ENCODE data around the gene ZFAND4. TPM values are rescaled to one million over a fixed set of nuclear protein-coding genes. Genes with fewer than 3 reads are reported as not detected.

Gene ZFAND4
- total and polyA plus RNA-seq, 2 donors (not counting 3 experiments of a cell fraction or from before 2014, with no cell fraction given), result 1.5 to 7.8 TPM

DNA sequence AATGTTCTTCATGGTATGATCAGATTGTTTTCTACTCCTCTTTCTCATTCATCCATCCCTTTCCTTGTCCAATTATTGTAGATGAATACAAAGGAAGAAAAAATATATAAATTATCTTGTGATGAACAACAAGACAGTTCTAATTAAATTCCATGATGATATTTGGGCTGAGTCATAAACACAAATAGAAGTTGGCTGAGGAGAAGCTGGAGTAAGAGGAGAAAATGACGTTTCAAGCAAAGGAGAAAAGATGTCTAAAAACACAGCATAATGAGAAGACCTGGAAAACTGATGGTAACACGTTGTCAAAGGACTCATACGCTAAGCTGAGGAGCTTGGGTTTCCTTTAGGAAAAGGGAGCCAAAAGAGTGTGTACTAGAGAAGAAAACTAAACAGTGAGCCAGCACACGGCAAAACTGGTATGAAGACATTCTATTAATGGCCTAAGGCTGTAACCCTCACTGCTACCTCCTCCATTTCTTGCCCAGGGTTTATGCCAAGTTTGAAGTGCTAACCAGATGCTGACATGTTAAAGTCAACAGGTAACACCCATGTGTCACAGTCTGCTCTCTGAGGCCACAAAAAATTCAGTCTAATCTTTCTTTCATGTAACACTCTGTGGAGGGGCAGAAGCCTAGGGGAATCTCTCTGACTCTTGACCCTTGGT is 26.1 kb downstream of the ZFAND4 start:
- H3K79me2 ChIP-seq (ENCODE audit: control insufficient read depth, insufficient read depth, low read length), result no peaks in the 10 kb centered on the region
- H3K4me1 ChIP-seq (ENCODE audit: control insufficient read depth, extremely low read depth, insufficient read depth, low read length), result no peaks in the 10 kb centered on the region
- DNase-seq (ENCODE audit: low read depth, low spot score) (no peak), FAIRE-seq (no peak)
- no peaks in the 10 kb centered on the region for H3K9me3 ChIP-seq (replicated peaks; ENCODE audit: control insufficient read depth, insufficient read depth, low read length)
- no TSS peak for BruUV-seq (replicated peaks)
- ChIA-PET POLR2A (no interaction called here), CTCF (interaction anchor here (0.7 kb wide), 1 partner anchor 27 kb away, joined by 3 read pairs; no protein-coding TSS in a partner anchor)
- H3K4me2 ChIP-seq (ENCODE audit: insufficient read depth, low read length), result no peak overlapping the region
- no peak overlapping the region for H3K9ac ChIP-seq (replicated peaks; ENCODE audit: extremely low read depth, insufficient read depth, low read length)
- dilution Hi-C loops (cut with MboI; ENCODE audit: extremely low pct_ligation_motif_present, low sequenced_read_pairs) (no loop called here), intact Hi-C loops (cut with micrococcal nuclease) (no loop called here)
- H3K36me3 ChIP-seq (ENCODE audit: control insufficient read depth in 2 of 2, extremely low read depth in 1 of 2, insufficient read depth in 2 of 2, low read length in 2 of 2), result no peaks in the 10 kb centered on the region
- H3K9me1 ChIP-seq (replicated peaks; ENCODE audit: control insufficient read depth, extremely low read depth, insufficient read depth, low read length), result no peaks in the 10 kb centered on the region
- no peaks in the 10 kb centered on the region for H4K20me1 ChIP-seq (replicated peaks; ENCODE audit: control insufficient read depth, extremely low read depth, insufficient read depth, low read length)
- no peak overlapping the region for H3K4me3 ChIP-seq (replicated peaks in 1 of 3; ENCODE audit: insufficient read depth in 1 of 3, low read depth in 1 of 3, low read length in 3 of 3)
- H2AFZ ChIP-seq (ENCODE audit: low read depth, low read length), result no peak overlapping the region
- no peaks in the 10 kb centered on the region for H3K27me3 ChIP-seq (ENCODE audit: control insufficient read depth in 2 of 2, insufficient read depth in 2 of 2, low read length in 2 of 2)
- H3K27ac ChIP-seq (ENCODE audit: insufficient read depth, low read depth, low read length), result no peak overlapping the region
- TF ChIP-seq MYC (IDR thresholded peaks at IDR 0.05; ENCODE audit: low read depth, low read length) (no peak), POLR2AphosphoS5 (IDR thresholded peaks at IDR 0.05; ENCODE audit: insufficient read depth, low read depth, low read length) (no peak), JUN (IDR thresholded peaks at IDR 0.05; ENCODE audit: borderline replicate concordance, insufficient read depth, insufficient read length, low read depth) (no peak), GATA2 (IDR thresholded peaks at IDR 0.05; ENCODE audit: insufficient read depth, insufficient read length, low read depth, low read length) (no peak), POLR2A (IDR thresholded peaks at IDR 0.05; ENCODE audit: low read depth, low read length) (no peak), FOS (IDR thresholded peaks at IDR 0.05; ENCODE audit: borderline replicate concordance, insufficient read depth, low read length) (no peak), EZH2 (IDR thresholded peaks at IDR 0.05; ENCODE audit: borderline replicate concordance, low read depth, low read length, severe bottlenecking) (no peak)
- TF ChIP-seq, protein P1, sequence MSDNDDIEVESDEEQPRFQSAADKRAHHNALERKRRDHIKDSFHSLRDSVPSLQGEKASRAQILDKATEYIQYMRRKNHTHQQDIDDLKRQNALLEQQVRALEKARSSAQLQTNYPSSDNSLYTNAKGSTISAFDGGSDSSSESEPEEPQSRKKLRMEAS (IDR thresholded peaks at IDR 0.05; ENCODE audit: insufficient read depth, insufficient read length), result no peak
- TF ChIP-seq, protein P2, sequence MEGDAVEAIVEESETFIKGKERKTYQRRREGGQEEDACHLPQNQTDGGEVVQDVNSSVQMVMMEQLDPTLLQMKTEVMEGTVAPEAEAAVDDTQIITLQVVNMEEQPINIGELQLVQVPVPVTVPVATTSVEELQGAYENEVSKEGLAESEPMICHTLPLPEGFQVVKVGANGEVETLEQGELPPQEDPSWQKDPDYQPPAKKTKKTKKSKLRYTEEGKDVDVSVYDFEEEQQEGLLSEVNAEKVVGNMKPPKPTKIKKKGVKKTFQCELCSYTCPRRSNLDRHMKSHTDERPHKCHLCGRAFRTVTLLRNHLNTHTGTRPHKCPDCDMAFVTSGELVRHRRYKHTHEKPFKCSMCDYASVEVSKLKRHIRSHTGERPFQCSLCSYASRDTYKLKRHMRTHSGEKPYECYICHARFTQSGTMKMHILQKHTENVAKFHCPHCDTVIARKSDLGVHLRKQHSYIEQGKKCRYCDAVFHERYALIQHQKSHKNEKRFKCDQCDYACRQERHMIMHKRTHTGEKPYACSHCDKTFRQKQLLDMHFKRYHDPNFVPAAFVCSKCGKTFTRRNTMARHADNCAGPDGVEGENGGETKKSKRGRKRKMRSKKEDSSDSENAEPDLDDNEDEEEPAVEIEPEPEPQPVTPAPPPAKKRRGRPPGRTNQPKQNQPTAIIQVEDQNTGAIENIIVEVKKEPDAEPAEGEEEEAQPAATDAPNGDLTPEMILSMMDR (IDR thresholded peaks at IDR 0.05; ENCODE audit: extremely low read depth in 1 of 2, insufficient read depth in 1 of 2, low read depth in 1 of 2, low read length in 2 of 2), result no peak
